Stimulated activated CD8-positive, alpha-beta memory T cell treated with anti-CD3 and anti-CD28 coated beads, Interleukin-15, amount 100 ng/mL, for 48 hours (primary cell): ENCODE measurements around the gene LCN10.
A peak's percentile ranks its signal among the peaks of the same experiment; 100 is the strongest.
"Not testable (repeated sequence)": the region's sequence is repeated elsewhere in the genome, so short reads cannot be mapped to it uniquely, and the experiment has no call there.

Experiments used
- DNase-seq, 2 donors: peaks; one replicate each; pipeline ENCODE4 v3.0.0-alpha.2; 2020; ENCODE audit warnings: low read depth in 2 of 2

Gene LCN10

DNA sequence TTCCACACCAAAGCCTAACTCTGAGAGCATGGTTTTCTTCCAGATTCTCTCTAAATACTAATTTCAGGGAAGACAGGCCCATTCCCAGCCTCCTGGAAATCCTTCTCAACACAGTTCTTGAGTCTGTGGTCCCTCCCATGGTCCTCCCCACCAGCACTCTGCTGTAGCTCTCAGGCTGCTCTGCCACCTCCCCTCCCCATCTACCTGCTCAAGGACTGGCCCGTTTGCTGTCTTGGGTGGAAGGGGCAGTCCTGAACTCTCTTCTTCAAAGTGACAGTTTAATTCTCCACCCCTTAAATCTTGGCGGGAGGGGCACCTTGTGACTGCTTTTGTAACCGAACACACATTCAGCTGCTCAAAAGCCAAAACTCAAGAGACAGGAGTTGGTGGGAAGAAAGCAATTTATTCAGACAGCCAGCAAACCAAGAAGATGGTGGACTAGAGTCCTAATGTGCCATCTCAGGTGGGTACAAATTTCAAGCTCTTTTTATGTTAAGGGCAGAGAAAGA is 29.2 kb upstream of the LCN10 start:
- DNase-seq, result no peak

DNA sequence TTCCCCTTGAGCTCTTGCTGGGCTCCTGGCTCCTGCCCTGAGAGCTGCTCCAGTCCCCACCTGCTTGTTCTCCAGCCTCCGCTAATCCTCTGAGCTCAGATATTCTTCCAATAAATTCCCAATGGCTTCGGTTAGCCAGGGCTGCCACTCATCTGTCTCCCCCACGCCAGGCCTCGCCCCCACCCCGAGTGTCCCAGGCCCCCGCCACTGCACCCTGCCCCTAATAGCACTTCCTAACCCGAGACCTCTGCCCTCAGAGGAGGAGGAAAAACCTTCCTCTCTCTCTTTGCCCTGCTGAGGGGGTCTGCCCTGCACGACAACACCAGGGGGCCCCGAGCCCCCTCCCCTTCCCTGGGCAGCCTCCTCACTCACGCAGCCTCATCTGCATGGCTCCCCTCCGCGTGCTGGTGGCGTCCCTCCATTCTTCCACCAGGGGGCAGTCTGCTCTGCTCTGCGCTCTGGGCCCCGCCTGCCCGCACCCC is 27.0 kb upstream of the LCN10 start:
- peak in 1 of 2 donors; percentile 28 for DNase-seq

GRCh38 chr9:136766410-136767120 is 23.8 kb upstream of the LCN10 start:
- peak in 1 of 2 donors; percentile 19 for DNase-seq

DNA sequence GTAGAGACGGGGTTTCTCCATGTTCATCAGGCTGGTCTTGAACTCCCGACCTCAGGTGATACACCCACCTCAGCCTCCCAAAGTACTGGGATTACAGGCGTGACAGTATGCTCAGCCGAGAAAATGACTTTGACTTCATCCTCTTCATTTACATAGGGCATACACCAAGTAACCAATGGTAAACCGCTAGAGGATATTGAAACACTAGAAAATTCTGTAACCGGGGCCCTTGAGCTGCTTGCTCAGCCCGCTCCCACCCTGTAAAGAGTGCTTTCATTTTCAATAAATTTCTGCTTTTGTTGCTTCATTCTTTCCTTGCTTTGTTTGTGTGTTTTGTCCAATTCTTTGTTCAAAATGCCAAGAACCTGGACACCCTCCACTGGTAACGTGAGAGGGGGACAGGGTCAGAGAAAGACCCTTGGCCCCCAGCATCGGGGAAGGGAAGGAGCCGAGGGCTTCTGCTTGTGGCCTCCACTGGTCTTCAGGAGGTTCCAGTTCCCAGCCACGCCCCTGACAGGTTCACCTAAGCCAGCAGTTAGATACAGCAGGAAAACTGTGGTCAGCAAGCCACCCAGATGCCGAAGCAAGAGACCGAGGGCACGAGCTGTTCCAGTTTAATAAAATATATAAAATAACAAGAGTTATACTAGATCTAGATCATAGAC is 23.1 kb upstream of the LCN10 start:
- DNase-seq, result not testable (repeated sequence)

DNA sequence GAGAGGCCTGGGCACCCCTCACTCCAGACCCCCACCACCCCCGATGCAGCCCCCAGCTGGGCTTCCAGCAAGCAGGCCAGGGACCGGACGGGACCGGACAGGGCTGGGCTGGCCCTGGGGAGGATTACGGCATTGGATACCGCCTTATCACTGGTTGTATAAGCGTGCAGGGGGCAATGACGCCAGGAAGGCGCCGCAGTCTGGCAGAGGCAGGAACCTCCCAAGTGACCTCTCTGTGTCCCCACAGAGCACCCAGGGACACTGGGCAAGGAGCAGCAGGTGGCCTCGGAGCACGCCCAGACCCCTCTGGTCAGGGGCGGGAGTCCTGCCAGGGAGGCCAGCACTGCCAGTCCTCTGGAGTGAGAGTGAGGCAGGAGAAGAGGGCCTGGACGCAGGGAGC is 22.3 kb upstream of the LCN10 start:
- no peak for DNase-seq

DNA sequence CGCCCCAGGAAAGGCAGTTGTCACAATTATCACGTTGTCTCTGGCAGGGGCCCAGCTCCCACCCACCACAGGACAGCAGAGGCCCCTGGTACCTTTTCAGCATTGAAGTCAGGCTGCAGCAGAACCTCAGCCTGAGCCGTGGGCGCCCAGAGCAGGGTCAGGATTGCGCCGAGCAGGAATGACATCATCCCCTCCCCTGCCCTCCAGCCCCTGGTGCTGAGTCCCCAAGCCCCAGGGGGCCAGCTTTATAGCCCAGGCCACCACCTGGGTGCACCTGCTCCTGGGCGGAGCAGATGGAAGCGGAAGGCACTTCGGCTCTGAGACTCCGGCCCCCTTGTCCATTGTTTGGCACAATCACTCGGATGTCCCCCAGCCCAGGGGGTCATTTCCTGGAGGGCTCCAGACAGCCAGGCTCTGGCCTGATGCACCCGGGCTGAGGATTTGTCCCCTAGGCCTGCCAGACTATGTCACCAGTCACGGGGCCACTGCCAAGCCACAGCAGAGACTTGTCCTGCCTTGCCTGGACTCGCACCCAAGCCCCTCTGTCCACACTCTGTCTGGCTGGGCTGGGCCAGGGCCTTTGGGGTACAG is 21.7 kb upstream of the LCN10 start, which contains the start of gene LCN15:
Gene LCN15, minus strand, starts transcription at position 218 of the 591 bp plus-strand sequence. Its CDS starts 30 bp downstream, at position 188.
- no peak for DNase-seq

DNA sequence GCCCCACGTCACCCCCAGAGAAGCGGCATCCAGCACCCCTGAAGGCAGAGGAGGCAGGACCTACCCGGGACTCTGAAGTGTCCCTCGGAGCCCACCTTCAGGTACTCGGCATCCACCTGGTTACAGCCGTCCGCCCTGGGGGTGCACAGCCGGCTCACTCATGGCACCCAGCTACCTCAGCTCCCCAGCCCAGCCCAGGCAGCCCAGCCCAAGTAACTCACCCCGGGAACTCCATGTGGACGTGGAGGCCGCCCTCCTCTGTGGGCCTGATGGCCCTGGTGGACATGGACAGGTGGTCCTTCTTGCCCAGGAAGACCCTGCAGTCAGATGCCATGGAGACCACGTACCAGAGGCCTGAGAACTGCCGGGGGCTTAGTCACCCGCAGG is 20.9 kb upstream of the LCN10 start:
- no peak for DNase-seq

DNA sequence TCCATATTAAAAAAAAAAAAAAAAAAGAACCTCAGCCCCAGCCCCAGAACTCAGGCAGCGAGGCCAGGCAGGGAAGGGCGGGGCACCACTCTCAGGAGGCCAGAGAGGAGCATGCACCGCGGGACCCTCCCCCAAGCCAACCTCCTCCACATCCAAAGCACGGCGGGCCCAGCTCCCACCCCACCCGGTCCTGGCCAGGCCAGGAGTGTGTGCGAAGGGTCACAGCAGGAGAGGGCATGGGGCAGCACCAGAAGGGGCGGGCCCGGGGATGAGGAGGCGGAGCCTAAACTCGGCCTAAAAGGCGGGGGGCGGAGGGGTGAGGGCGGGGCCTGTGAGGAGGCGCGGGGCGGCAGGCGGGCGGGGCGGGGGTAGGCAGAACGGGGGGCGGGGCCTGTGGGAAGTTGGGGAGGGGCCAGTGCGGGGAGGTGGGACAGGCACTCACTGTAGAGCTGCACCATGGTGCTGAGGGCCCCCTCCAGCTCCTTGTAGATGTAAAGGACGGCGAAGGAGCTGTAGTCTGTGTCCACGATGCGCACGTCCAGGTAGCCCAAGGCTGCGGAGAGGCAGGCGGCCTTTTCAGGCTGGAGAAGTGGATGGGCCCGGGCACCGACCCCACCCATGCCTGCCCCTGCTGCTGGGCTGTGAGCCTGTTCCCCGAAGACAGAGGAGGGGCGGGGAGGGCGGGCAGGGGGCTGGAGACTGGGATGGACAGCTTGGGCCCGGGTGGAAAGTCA is 20.3 kb upstream of the LCN10 start:
- peak in 1 of 2 donors; percentile 38 for DNase-seq

DNA sequence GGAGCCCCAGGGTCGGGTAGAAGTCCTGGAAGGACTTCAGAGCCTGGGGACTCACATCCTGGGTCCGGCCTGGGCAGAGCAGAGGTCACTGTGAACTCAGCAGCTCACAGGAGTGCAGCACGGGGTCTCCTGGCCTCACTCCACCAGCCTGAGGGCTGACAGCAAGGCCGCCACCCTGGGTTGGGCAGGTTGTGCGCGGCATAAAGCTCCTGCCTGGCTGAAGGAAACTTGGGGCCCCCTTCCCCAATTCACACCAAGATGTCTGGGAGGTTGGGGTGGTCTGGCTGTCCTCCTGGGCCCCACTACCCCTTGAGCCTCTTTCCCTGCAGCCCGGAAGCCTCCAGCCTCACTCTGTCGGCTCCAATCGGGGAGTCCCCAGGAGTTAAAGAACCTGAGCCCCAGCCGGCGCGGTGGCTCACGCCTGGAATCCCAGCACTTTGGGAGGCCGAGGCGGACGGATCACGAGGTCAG is 19.5 kb upstream of the LCN10 start:
- DNase-seq, result no peak

DNA sequence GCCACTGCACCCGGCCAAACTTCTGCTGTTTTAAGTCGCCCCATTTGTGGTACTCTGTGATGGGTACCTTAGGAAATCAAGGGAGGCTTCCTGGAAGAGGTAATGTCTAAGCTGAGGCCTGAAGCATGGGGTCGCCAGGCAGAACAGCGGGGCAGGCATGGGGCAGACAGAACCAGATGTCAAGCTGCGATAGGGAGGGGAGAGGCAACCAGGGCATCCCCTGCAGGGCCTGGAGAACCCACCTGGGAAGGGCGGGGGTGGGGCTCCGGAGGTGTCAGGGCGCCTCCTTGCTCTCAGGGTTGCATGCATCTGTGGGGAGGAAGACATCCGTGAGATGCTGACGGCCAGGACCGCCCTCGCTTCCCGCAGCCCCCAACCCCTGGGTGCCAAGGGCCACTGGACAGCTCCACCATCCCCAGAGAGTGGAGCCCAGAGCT is 18.8 kb upstream of the LCN10 start:
- no peak for DNase-seq

GRCh38 chr9:136760834-136761544 is 18.2 kb upstream of the LCN10 start:
- not testable (repeated sequence) for DNase-seq

- DNase-seq, result no peak
These were observed 17.7 kb upstream of the LCN10 start for GRCh38 chr9:136760424-136760823.

DNA sequence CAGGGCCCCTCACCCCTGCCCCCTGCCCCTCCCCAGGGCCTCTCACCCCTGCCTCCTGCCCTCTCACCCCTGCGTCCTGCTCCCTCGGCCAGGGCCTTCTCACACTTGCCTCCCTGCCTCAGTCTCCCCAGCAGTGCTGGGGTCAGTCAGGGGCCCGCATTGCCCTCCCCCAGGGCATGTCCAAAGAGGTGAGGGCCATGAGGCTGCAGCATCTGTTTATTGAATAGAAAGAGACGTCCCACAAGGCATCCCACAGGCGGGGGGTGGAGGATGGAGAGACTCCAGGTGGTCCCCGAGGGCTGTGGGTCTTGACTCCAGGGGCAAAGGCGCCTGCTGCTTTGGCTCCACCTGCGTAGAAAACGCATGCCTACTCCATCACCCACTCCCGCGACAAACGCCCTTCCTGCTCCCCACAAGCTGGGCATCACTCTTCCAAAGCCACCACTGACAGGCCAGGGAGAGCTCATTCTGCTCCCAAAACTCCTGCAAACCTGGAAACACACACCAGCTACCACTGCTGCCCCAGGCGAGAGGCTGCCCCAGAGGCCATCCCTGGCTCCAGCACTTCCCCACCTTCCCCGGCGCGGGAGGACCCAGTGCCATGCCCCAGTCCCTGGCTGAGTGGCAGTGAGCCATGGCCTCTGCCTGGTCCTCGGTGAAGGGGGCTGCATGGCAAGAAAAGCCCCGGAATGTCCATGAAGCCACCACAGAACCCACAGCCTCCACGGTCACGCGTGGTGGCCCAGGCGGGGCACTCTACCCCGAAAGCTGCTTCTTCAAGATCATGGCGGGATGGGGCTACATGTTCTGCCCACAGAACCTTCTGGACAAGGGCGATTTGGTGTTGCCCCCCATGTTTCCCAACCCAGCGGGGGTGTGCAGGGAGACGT is 16.9 kb upstream of the LCN10 start:
- no peak for DNase-seq

DNA sequence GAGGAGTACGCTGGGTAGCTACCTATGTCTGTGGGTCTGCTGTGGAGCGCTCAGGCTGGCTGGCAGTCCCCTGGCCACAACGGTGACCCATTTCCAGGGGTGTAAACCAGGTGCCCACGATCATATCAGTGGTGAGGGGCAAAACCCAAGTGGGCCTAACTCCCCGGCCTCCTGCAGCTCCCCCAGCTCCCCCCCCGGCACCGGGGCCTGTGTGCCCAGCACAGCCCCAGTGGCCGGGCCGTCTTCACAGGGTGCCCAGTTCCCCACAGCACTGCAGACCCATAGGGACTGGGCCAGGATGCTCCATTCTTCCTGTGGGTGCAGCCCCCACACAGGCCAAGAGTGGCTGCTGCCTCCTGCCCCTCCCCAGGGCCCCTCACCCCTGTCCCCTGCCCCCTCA is 16.3 kb upstream of the LCN10 start:
- DNase-seq, result no peak

- DNase-seq, result no peak
These were observed 15.0 kb upstream of the LCN10 start for GRCh38 chr9:136757751-136758140.

- no peak for DNase-seq
These were observed 14.6 kb upstream of the LCN10 start for GRCh38 chr9:136757328-136757727.

DNA sequence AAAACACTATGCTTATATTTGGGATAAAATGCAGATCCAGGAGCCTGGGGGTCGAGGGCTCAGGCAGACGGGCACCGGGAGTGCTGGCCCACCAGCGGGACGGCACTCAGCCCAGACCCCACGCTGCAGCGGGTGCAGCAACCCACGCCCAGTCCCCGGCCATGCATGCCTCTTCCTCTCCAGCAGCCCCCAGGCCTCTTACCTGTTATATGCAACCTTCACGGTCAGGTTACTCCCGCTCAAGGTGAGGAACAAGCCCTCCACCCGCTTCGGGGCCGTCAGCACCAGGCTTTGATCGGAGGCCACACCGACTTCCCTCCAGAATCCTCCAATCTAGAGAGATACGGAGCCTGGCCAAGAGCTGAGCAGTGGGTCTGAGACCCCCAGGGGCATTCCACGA is 14.1 kb upstream of the LCN10 start:
- no peak for DNase-seq

DNA sequence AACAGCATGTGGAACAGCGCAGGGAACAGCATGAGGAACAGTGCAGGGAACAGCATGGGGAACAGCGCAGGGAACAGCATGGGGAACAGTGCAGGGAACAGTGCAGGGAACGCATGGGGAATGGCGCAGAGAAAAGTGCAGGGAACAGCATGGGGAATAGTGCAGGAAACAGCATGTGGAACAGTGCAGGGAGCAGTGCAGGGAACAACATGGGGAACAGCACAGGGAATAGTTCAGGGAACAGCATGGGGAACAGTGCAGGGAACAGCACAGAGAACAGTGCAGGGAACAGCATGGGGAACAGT is 13.3 kb upstream of the LCN10 start:
- no peak for DNase-seq

DNA sequence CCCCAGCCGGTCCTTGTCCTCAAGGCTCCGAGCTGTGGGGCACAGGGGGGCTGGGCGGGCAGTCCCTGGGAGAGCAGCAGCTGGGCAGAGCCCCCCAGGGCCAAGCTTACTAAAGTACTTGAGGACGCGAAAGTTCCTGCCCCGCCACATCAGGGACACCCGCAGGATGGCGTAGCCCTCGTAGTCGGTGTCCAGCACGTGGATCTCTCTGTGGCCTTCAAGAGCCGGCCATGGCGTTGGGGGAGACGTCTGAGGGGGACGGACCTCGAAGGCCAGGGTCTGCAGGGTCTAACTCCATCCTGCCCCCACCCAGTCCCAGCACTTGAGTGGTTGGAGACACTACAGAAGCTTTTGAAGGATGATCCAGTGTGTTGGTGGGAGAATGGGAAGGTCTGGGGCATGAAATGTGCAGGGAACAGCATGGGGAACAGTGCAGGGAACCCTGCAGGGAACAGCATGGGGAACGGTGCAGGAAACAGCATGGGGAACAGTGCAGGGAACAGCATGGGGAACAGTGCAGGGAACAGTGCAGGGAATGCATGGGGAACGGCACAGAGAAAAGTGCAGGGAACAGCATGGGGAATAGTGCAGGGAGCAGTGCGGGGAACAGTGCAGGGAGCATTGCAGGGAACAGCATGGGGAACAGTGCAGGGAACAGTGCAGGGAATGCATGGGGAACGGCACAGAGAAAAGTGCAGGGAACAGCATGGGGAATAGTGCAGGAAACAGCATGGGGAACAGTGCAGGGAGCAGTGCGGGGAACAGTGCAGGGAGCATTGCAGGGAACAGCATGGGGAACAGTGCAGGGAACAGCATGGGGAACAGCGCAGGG is 12.8 kb upstream of the LCN10 start:
- not testable (repeated sequence) for DNase-seq
